GM04504 (cell line): ENCODE measurements around the gene CNIH2.
"Not testable (repeated sequence)": the region's sequence is repeated elsewhere in the genome, so short reads cannot be mapped to it uniquely, and the experiment has no call there.

Experiments used
- DNase-seq: peaks from one replicate; pipeline ENCODE4 v3.0.0-alpha.2; 2012; ENCODE audit warnings: low read depth

The CNIH2 gene

DNA sequence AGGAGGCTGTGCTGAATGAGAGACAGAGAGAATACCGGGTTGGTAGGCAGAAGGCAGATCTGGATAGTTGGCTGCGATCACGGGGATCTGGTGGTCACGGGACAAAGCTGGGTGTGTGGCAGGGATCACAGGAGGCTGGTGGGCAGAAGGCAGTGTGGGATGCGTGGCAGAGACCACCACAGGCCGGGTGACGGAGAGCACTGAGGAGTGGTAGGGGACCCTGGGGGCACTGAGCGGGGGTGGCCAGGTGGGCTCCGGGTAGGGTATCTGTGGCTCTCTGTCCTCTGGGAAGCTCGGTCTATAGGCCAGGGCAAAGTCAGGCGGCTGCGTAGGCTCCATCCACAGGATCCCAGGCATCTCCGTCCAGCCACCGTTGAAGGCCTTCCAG is 37.5 kb downstream of the CNIH2 start:
- no peak for DNase-seq

DNA sequence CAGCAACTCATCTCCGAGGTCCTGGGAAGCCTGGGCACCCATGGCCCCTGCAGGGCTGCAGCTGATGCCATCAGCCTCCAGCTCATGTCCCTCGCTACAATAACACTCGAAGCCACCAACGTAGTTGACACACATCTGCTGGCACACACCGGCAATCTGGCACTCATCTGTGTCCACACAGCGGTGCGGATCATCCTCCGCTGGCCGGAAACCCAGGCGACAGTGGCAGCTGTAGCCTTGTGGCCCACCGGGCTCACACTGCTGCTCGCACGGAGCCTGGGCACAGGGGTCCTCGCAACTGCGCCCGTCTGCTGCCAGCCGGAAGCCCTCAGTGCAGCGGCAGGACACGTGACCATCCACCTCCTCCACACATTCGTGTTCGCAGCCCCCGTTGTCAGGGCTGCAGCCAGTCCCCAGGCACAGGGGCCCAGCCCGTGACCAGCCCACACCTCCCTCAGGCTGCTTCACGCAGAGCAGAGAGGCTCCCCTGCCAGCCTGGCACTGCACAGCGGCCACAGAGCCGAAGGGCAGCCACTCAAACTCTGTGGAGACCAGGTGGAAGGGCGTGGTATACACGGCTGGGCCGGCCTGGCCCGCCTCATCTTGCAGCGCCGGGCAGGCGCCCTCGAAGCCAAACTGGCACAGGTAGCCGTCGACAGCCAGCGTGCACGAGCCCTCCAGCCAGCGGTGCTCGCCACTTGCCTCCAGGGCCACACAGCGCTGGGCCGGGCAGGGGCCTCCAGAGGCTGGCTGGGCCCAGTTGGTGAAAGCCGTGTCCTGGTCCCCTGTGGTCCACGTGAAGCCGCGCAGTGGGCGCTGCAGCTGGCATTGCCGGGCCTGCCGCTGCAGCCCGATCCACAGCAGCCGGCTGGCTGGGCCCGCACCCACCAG is 38.2 kb downstream of the CNIH2 start:
- no peak for DNase-seq

- DNase-seq, result no peak
Measured at GRCh38 chr11:66316849-66317251, 38.9 kb downstream of the CNIH2 start, which contains the start of gene CD248. CD248 (minus strand) TSS chr11:66317044; CDS start chr11:66317027, 17 bp downstream.

DNA sequence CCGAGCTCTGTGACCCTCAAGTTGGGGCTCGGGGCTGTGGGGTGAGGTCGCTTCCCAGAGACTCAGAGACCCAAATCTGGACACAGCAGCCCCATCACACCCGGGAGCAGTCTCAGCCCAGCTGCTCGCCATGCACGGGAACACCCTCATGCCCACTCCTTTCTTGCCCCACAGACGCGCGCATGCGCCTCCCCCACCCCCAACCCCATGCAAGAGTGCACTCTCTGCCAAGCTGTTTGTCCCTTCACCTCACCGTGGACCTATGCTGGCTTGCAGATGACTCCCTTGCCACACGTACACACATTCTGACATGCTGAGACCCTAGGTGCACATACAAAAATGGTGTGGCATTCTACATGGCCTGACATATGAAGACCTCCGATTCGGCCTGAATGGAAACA is 39.3 kb downstream of the CNIH2 start:
- no peak for DNase-seq

GRCh38 chr11:66317723-66318599 is 40.0 kb downstream of the CNIH2 start:
- peak; percentile 77 for DNase-seq

DNA sequence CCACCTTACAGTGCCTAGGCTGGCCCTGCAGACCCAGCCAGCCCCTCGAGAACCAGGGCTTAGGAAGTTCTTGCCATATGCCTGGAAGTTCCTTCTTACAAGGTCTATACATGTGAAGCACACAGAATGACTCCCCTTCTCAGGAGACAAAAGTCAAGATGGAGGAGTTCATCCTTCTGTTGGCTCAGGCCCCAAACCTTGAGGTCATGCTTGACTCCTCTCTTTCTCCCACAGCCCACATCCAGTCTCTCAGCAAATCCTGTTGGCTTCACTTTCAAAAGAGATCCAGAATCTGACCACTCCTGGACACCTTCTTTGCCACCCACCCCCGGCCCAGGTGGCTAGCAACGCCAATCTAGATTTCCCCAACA is 40.6 kb downstream of the CNIH2 start:
- DNase-seq, result no peak

- not testable (repeated sequence) for DNase-seq
Measured at GRCh38 chr11:66320289-66320688, 42.3 kb downstream of the CNIH2 start.

GRCh38 chr11:66320748-66321147 is 42.8 kb downstream of the CNIH2 start:
- not testable (repeated sequence) for DNase-seq

DNA sequence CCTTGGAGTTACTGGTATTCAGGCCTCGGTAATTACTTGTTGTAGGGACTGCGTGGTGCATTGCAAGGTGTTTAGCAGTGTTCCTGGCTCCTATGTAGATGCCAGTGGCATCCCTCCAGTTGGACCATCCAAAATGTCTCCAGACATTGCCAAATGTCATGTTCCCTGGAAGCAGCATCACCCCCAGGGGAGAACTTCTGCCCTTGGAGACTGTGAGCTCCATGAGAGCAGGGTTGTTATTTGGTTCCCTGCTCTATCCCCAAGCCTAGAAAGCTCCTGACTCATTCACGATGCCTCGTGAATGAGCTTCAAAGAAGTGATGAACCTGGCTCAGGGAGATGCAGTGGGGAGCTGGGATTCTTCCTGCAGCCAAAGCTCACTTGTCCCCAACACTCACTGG is 43.6 kb downstream of the CNIH2 start:
- no peak for DNase-seq

- DNase-seq, result no peak
Measured at GRCh38 chr11:66322732-66323427, 44.9 kb downstream of the CNIH2 start.

DNA sequence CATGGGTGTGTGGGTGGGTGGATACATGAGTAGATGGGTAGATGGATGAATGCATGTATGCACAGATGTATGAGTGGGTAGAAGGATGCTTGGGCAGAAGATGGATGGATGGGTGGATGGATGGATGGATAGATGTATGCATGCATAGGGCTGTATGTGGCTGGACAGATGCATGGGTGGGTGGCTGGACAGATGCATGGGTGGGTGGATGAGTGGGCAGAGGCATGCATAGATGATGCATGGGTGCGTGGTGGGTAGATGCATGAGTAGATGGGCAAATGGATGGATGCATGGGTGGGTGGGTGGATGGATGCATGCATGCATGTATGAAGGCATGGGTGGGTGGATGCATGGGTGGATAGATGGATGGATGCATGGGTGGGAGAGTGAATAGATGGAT is 45.7 kb downstream of the CNIH2 start:
- no peak for DNase-seq

GRCh38 chr11:66324664-66325063 is 46.7 kb downstream of the CNIH2 start:
- no peak for DNase-seq

DNA sequence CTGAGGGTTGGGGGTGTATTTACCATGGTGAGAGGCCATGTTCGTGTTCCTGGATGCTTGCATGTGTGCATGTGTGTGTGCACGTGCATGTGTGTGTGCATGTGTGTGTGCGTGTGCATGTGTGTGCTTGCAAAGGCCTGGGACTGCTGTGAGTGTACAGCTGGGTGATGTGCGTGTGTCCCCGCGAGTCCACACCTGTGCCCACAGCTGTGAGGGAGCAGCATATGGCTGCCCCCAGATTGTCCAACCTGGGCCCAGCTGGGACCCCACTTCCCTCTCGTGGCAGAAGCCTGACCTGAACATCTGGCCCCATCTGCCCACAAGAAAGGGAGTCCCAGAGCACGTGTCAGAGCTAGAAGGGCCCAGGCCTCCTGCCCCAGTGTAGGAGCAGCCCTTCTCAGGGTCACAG is 47.3 kb downstream of the CNIH2 start:
- no peak for DNase-seq

GRCh38 chr11:66326261-66327111 is 48.5 kb downstream of the CNIH2 start:
- no peak for DNase-seq

DNA sequence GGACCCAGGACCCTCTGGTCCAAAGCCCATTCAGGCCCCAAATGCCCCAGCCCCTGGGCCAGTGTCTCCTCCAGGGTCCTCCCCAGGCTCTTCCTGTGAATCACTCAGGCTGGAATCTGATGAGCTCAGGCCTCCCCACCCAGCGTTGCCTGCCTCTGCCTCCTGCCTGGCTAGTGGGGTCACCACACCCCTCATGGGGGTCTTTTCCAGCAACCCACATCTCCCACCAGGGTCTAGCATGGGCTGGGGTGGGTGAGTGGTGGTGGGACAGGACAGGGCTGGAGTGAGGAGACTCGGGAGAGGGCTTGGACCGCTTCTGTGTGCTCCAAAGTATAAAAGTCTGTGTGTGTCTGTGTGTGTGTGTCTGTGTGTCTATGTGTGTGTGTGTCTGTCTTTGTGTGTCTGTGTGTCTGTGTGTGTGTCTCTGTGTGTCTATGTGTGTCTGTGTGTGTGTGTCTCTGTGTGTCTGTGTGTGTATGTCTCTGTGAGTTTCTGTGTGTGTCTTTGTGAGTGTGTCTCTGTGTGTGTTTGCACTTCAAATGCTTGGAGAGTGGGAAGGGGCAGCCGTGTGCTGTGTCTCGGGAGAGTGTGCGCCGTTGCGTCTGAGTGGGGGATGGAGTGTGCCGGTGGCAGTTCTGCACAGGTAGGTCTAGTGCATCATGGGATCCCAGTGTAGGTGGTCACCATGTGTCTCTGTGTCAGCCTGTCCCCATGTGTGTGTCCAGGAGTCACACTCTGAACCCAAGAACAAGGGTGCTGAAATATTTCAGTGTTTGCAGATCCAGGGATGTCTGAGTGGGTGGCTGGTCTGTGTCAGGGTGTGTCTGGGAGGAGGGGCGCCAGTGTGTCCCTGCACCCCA is 49.4 kb downstream of the CNIH2 start:
- DNase-seq, result no peak

DNA sequence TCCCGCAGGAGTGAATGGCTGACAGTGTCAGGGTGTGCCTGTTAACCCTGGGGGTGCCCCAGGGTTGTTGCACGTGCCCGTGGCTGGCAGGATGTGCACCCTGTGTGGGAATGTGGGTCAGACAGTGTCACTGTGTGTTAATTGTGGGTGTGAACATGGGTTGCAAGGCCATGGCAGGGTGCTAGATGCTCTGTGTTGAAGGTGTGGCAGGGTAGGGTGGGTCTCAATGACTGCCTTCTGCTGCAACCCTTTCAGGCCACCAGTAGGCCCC is 50.0 kb downstream of the CNIH2 start:
- no peak for DNase-seq

- no peak for DNase-seq
Measured at GRCh38 chr11:66328302-66329144, 50.5 kb downstream of the CNIH2 start.

GRCh38 chr11:66329165-66329673 is 51.2 kb downstream of the CNIH2 start:
- no peak for DNase-seq

DNA sequence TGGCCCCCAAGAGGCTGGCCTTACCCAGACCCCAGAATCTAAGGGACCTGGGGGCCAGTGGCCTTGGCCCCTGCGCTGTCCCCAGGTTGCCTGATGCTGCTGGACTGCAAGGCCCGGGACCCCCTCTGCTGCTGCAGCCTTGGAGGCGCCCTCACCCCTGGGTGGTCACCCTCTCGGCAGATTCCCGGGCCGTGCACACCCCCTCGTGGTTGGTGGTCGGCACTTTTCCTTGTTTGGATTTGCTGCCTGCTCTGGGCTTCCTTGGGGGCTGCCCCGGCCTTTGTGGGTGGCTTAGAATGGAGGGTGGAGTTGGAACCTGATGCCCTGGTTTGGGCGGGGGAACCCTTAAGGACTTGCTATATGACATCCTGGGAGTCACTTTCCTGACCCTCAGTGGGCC is 53.0 kb downstream of the CNIH2 start:
- no peak for DNase-seq
